Fibroblast of lung (primary cell): ENCODE results near the gene FREM1.

Experiments used
- CTCF ChIP-seq, 2 donors: IDR thresholded peaks in 1 of 2; conservative IDR thresholded peaks in 1 of 2; 1 replicate in 1 of 2; 2 replicates in 1 of 2; pipeline ENCODE4 v1.5.1; 2011 to 2012; ENCODE audit warnings: low read length in 2 of 2, control low read depth in 1 of 2, inconsistent platforms in 1 of 2, low read depth in 1 of 2, mild to moderate bottlenecking in 1 of 2
- EZH2 ChIP-seq: IDR thresholded peaks from 2 replicates; pipeline ENCODE4 v1.5.1; 2012; ENCODE audit warnings: low read length, control low read depth, mild to moderate bottlenecking; ENCODE audit errors: missing control alignments

GRCh38 chr9:14936491-14936890, 26.3 kb upstream of the FREM1 start:
- TF ChIP-seq CTCF (conservative IDR thresholded peaks at IDR 0.05 in 1 of 2, IDR thresholded peaks at IDR 0.05 in 1 of 2; ENCODE audit: low read depth in 1 of 2, low read length in 2 of 2) (no peak), EZH2 (no peak)
